Smooth muscle cell (in vitro differentiated cells): ENCODE results near the gene SLMAP. TPM values are rescaled to one million over a fixed set of nuclear protein-coding genes. Genes with fewer than 3 reads are reported as not detected.

Experiments used
- DNase-seq: peaks from one replicate; lab custom pipeline; 2025; ENCODE audit not compliant: unreplicated experiment; lab: John Stamatoyannopoulos, UW
- H2AFZ ChIP-seq: fragments of 200-600 bp; sonication (generic); 2 replicates; pipeline ENCODE4 v1.6.0; 2016; ENCODE audit warnings: antibody characterized with exemption, low read depth, mild to moderate bottlenecking
- H3F3A ChIP-seq: fragments of 200-600 bp; sonication (generic); 2 replicates; pipeline ENCODE4 v1.6.0; 2017; ENCODE audit warnings: antibody characterized with exemption, low read depth
- H3K27ac ChIP-seq: fragments of 200-600 bp; sonication (generic); 2 replicates; pipeline ENCODE4 v1.5.1; 2016; ENCODE audit warnings: low read depth, mild to moderate bottlenecking
- H3K27me3 ChIP-seq: fragments of 200-600 bp; sonication (generic); 2 replicates; pipeline ENCODE4 v1.6.1; 2016; ENCODE audit warnings: low read depth, mild to moderate bottlenecking
- H3K36me3 ChIP-seq: fragments of 200-600 bp; sonication (generic); 2 replicates; pipeline ENCODE4 v1.5.1; 2016; ENCODE audit warnings: low read depth
- H3K4me1 ChIP-seq: fragments of 200-600 bp; sonication (generic); 2 replicates; pipeline ENCODE4 v1.5.1; 2016; ENCODE audit warnings: low read depth
- H3K4me2 ChIP-seq: fragments of 200-600 bp; sonication (generic); 2 replicates; pipeline ENCODE4 v1.6.0; 2016; ENCODE audit warnings: mild to moderate bottlenecking
- H3K4me3 ChIP-seq: fragments of 200-600 bp; sonication (generic); 2 replicates; pipeline ENCODE4 v1.5.1; 2016; ENCODE audit warnings: mild to moderate bottlenecking
- H3K79me2 ChIP-seq: fragments of 200-600 bp; sonication (generic); 2 replicates; pipeline ENCODE4 v1.6.0; 2016; ENCODE audit warnings: low read depth, mild to moderate bottlenecking
- H3K9ac ChIP-seq: fragments of 200-600 bp; sonication (generic); 2 replicates; pipeline ENCODE4 v1.6.0; 2016; ENCODE audit warnings: low read depth
- H3K9me3 ChIP-seq: fragments of 200-600 bp; sonication (generic); replicated peaks from 2 replicates; pipeline ENCODE4 v1.5.1; 2016; ENCODE audit warnings: low read depth
- H4K20me1 ChIP-seq: fragments of 200-600 bp; sonication (generic); 2 replicates; pipeline ENCODE4 v1.6.0; 2016; ENCODE audit warnings: low read depth
- CTCF ChIP-seq: fragments of 200-600 bp; sonication (generic); IDR thresholded peaks from 2 replicates; pipeline ENCODE4 v1.5.1; 2017; ENCODE audit warnings: borderline replicate concordance, mild to moderate bottlenecking, antibody characterized with exemption; ENCODE audit not compliant: insufficient read depth, poor library complexity, severe bottlenecking
- WGBS: methylation state at CpG from one replicate; pipeline ENCODE4 v1.1.7; 2016; ENCODE audit warnings: low lambda C conversion rate; 5-methylcytosine and 5-hydroxymethylcytosine counted together
- polyA plus RNA-seq: library from polyadenylated mRNA; unstranded; fragments of >200 nt; fragmentation: Nextera tagmentation; extraction: Ambion mirVana; gene quantifications from 2 replicates; pipeline ENCODE4 v1.2.1, GENCODE V29; 2016
- total RNA-seq: library from RNA; depleted of rRNA; stranded (reverse); fragments of >200 nt; gene quantifications from 2 replicates; pipeline ENCODE4 v1.2.3, GENCODE V29; 2014

SLMAP gene
- total and polyA plus RNA-seq, 2 experiments from 2014 or later: 19.9 to 42.8 TPM

- Histone ChIP-seq H3K27me3 (no peaks in the 10 kb centered on the region), H3K9ac (no peak overlapping the region), H3K4me1 (no peaks in the 10 kb centered on the region), H3K79me2 (no peaks in the 10 kb centered on the region), H4K20me1 (no peaks in the 10 kb centered on the region), H3K4me3 (no peak overlapping the region), H3K4me2 (no peak overlapping the region), H2AFZ (no peak overlapping the region), H3K36me3 (no peaks in the 10 kb centered on the region), H3K9me3 (no peaks in the 10 kb centered on the region), H3F3A (no peaks in the 10 kb centered on the region), H3K27ac (no peak overlapping the region)
- 86% methylated on average over 5 of the region's 5 CpGs for WGBS
- no peak for TF ChIP-seq CTCF
- DNase-seq: no peak
These were observed 29.0 kb upstream of the SLMAP start for GRCh38 chr3:57727106-57727505.

DNA sequence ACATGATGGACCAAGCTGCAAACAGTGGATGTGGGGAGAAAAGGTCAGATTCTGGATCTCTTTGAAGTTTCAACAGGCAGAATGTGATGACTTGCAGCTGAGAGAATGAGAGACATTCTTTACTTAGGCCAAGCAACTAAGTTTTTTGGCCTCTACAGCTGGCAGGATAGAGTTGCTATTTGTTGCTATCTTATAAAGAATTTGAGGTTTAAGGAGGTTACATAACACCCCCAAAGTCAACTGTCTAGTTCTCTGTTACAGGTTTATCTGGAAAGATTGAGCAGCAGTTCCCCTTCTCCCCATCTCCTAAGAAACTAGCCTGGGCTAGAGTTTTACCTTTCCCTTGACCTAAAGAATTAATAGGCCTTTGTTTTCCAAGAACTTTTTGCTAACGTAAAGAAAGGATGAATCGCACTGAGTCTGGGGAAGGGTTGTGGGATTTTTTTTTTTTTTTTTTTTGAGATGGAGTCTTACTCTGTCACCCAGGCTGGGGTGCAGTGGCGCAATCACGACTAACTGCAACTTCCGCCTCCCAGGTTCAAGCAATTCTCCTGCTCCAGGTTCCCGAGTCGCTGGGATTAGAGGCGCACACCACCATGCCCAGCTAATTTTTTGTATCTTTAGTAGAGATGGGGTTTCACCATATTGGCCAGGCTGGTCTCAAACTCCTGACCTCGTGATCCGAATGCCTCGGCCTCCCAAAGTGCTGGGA, 26.6 kb upstream of the SLMAP start:
- Histone ChIP-seq H3K9ac (no peak overlapping the region), H3K9me3 (no peaks in the 10 kb centered on the region), H2AFZ (no peak overlapping the region), H3K27me3 (no peaks in the 10 kb centered on the region), H3K4me1 (no peaks in the 10 kb centered on the region), H4K20me1 (no peaks in the 10 kb centered on the region), H3K79me2 (no peaks in the 10 kb centered on the region), H3K36me3 (no peaks in the 10 kb centered on the region), H3K27ac (no peak overlapping the region), H3F3A (no peaks in the 10 kb centered on the region), H3K4me3 (no peak overlapping the region), H3K4me2 (no peak overlapping the region)
- no peak for DNase-seq
- 95% methylated on average over 11 of the region's 11 CpGs for WGBS
- no peak for TF ChIP-seq CTCF

GRCh38 chr3:57730682-57731081, 25.4 kb upstream of the SLMAP start:
- Histone ChIP-seq H3K27ac (no peak overlapping the region), H3F3A (no peaks in the 10 kb centered on the region), H3K4me2 (no peak overlapping the region), H3K27me3 (no peaks in the 10 kb centered on the region), H3K79me2 (no peaks in the 10 kb centered on the region), H3K9me3 (no peaks in the 10 kb centered on the region), H4K20me1 (no peaks in the 10 kb centered on the region), H3K4me1 (no peaks in the 10 kb centered on the region), H3K36me3 (no peaks in the 10 kb centered on the region), H2AFZ (no peak overlapping the region), H3K4me3 (no peak overlapping the region), H3K9ac (no peak overlapping the region)
- 89% methylated on average over 3 of the region's 3 CpGs for WGBS
- no peak for DNase-seq
- TF ChIP-seq CTCF: no peak

- no peaks in the 10 kb centered on the region for H3K27me3 ChIP-seq
- no peaks in the 10 kb centered on the region for H3K36me3 ChIP-seq
- H3K9ac ChIP-seq: no peak overlapping the region
- H3K4me1 ChIP-seq: no peaks in the 10 kb centered on the region
- TF ChIP-seq CTCF: no peak
- 85% methylated on average over 1 of the region's 1 CpG for WGBS
- H3K79me2 ChIP-seq: no peaks in the 10 kb centered on the region
- H3K4me2 ChIP-seq: no peak overlapping the region
- H3K4me3 ChIP-seq: no peak overlapping the region
- H4K20me1 ChIP-seq: no peaks in the 10 kb centered on the region
- H3K27ac ChIP-seq: no peak overlapping the region
- H2AFZ ChIP-seq: no peak overlapping the region
- H3K9me3 ChIP-seq: no peaks in the 10 kb centered on the region
- no peaks in the 10 kb centered on the region for H3F3A ChIP-seq
- no peak for DNase-seq
These were observed 24.8 kb upstream of the SLMAP start for GRCh38 chr3:57731311-57731710.
